HEK293 (cell line): Measurements from ENCODE around the gene EML6.

ENCODE experiments used
- CTCF ChIA-PET: fragments of 350-600 bp; formaldehyde crosslinking; extraction: SDS; loops from one replicate; lab custom pipeline; 2021; ENCODE audit warnings: antibody characterized with exemption; lab: Yijun Ruan, JAX
- POLR2A ChIA-PET: fragments of 300-600 bp; formaldehyde crosslinking; extraction: SDS; loops from one replicate; lab custom pipeline; 2020; ENCODE audit warnings: antibody characterized with exemption, inconsistent platforms; lab: Yijun Ruan, JAX
- H3K27ac ChIP-seq: fragments of 200-500 bp; sonication (Bioruptor generic); 2 replicates; pipeline ENCODE4 v1.5.1; 2014; ENCODE audit warnings: low read depth, low read length, control low read depth, inconsistent platforms; ENCODE audit errors: extremely low read depth
- H3K36me3 ChIP-seq, 2 experiments: fragments of 200-500 bp in 1 of 2; sonication (Bioruptor generic) in 1 of 2; 1 replicate in 1 of 2; 2 replicates in 1 of 2; pipeline ENCODE4 v1.5.1; 2014 to 2017; ENCODE audit warnings: inconsistent platforms in 2 of 2, low read length in 2 of 2; ENCODE audit not compliant: control insufficient read depth in 2 of 2, insufficient read depth in 1 of 2
- H3K4me1 ChIP-seq: fragments of 200-500 bp; sonication (Bioruptor generic); 2 replicates; pipeline ENCODE4 v1.5.1; 2014; ENCODE audit warnings: mild to moderate bottlenecking, low read length, inconsistent platforms; ENCODE audit not compliant: control insufficient read depth, insufficient read depth
- H3K4me3 ChIP-seq: 2 replicates; pipeline ENCODE4 v1.5.1; 2011; ENCODE audit warnings: low read depth, mild to moderate bottlenecking, control low read depth, low read length, moderate library complexity
- H3K9me3 ChIP-seq: fragments of 200-500 bp; sonication (Bioruptor generic); 2 replicates; pipeline ENCODE4 v1.5.1; 2014; ENCODE audit warnings: low read depth, low read length, inconsistent platforms; ENCODE audit not compliant: control insufficient read depth, insufficient read depth
- BCL11A ChIP-seq: fragments of 450-650 bp; formaldehyde crosslinking; IDR thresholded peaks from 2 replicates; pipeline ENCODE4 v1.5.1; 2016; ENCODE audit warnings: low read depth, missing biosample characterization, missing genetic modification characterization
- EGR2 ChIP-seq: fragments of 450-650 bp; formaldehyde crosslinking; IDR thresholded peaks from 2 replicates; pipeline ENCODE4 v1.5.1; 2016; ENCODE audit warnings: low read depth, missing biosample characterization, missing genetic modification characterization
- KLF10 ChIP-seq: fragments of 450-650 bp; IDR thresholded peaks from 2 replicates; pipeline ENCODE4 v1.5.1; 2018; ENCODE audit warnings: missing biosample characterization, mild to moderate bottlenecking, missing genetic modification characterization
- SCRT2 ChIP-seq: fragments of 450-650 bp; formaldehyde crosslinking; IDR thresholded peaks from 2 replicates; pipeline ENCODE4 v1.5.1; 2016; ENCODE audit warnings: missing biosample characterization, missing genetic modification characterization
- ZBTB17 ChIP-seq: fragments of 450-650 bp; formaldehyde crosslinking; IDR thresholded peaks from 2 replicates; pipeline ENCODE4 v1.5.1; 2016; ENCODE audit warnings: missing biosample characterization, missing genetic modification characterization
- ZFP37 ChIP-seq: fragments of 450-650 bp; formaldehyde crosslinking; IDR thresholded peaks from 2 replicates; pipeline ENCODE4 v1.5.1; 2016; ENCODE audit warnings: missing biosample characterization, missing genetic modification characterization
- ZNF132 ChIP-seq: fragments of 450-650 bp; formaldehyde crosslinking; IDR thresholded peaks from 2 replicates; pipeline ENCODE4 v1.5.1; 2017; ENCODE audit warnings: missing biosample characterization, missing genetic modification characterization, borderline replicate concordance
- ZNF133 ChIP-seq: fragments of 450-650 bp; formaldehyde crosslinking; IDR thresholded peaks from 2 replicates; pipeline ENCODE4 v1.5.1; 2016; ENCODE audit warnings: missing biosample characterization, missing genetic modification characterization
- ZNF391 ChIP-seq: fragments of 450-650 bp; formaldehyde crosslinking; IDR thresholded peaks from 2 replicates; pipeline ENCODE4 v1.5.1; 2016; ENCODE audit warnings: low read depth, missing biosample characterization, missing genetic modification characterization, borderline replicate concordance
- ZNF514 ChIP-seq: fragments of 450-650 bp; formaldehyde crosslinking; IDR thresholded peaks from 2 replicates; pipeline ENCODE4 v1.5.1; 2016; ENCODE audit warnings: missing biosample characterization, missing genetic modification characterization
- ZNF707 ChIP-seq: fragments of 450-650 bp; formaldehyde crosslinking; IDR thresholded peaks from 2 replicates; pipeline ENCODE4 v1.5.1; 2016; ENCODE audit warnings: missing biosample characterization, missing genetic modification characterization
- ZSCAN16 ChIP-seq: fragments of 450-650 bp; formaldehyde crosslinking; IDR thresholded peaks from 2 replicates; pipeline ENCODE4 v1.5.1; 2016; ENCODE audit warnings: missing biosample characterization, missing genetic modification characterization
- TF ChIP-seq, protein P1 (sequence below): fragments of 450-650 bp; formaldehyde crosslinking; IDR thresholded peaks from 2 replicates; pipeline ENCODE4 v1.5.1; 2016; ENCODE audit warnings: missing biosample characterization, missing genetic modification characterization
- TF ChIP-seq, protein P2 (sequence below): IDR thresholded peaks from 2 replicates; pipeline ENCODE4 v1.6.1; 2011; ENCODE audit warnings: mild to moderate bottlenecking, low read depth, low read length, borderline replicate concordance
- TF ChIP-seq, protein P3 (sequence below): fragments of 450-650 bp; formaldehyde crosslinking; IDR thresholded peaks from 2 replicates; pipeline ENCODE4 v1.5.1; 2017; ENCODE audit warnings: missing biosample characterization, missing genetic modification characterization
- TF ChIP-seq, protein P4 (sequence below): fragments of 450-650 bp; formaldehyde crosslinking; IDR thresholded peaks from 2 replicates; pipeline ENCODE4 v1.5.1; 2016; ENCODE audit warnings: missing biosample characterization, missing genetic modification characterization
- TF ChIP-seq, protein P5 (sequence below): fragments of 450-650 bp; formaldehyde crosslinking; IDR thresholded peaks from 2 replicates; pipeline ENCODE4 v1.5.1; 2016; ENCODE audit warnings: missing biosample characterization, missing genetic modification characterization
- TF ChIP-seq, protein P6 (sequence below): fragments of 450-650 bp; formaldehyde crosslinking; conservative IDR thresholded peaks from 2 replicates; pipeline ENCODE4 v1.5.1; 2016; ENCODE audit warnings: low read depth, missing biosample characterization, missing genetic modification characterization

EML6 gene

DNA sequence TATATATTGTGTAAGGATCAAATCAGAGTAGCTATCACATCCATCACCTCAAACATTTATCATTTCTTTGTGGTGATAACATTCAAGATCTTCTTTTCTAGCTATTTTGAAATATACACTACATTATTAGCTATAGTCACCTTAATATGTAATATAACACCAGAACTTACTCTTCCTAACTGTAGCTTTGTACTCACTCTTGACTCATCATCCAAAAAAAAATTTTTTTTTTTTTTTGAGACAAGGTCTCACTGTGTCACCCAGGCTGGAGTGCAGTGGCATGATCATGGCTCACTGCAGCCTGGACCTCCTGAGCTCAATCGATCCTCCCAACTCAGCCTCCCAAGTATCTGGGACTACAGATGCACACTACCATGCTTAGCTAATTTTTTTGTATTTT lies 153.3 kb downstream of the EML6 start (continued):
- TF ChIP-seq KLF10 (tag by site-specific recombination) (no peak), SCRT2 (tag by site-specific recombination) (no peak)
- TF ChIP-seq, protein P1, sequence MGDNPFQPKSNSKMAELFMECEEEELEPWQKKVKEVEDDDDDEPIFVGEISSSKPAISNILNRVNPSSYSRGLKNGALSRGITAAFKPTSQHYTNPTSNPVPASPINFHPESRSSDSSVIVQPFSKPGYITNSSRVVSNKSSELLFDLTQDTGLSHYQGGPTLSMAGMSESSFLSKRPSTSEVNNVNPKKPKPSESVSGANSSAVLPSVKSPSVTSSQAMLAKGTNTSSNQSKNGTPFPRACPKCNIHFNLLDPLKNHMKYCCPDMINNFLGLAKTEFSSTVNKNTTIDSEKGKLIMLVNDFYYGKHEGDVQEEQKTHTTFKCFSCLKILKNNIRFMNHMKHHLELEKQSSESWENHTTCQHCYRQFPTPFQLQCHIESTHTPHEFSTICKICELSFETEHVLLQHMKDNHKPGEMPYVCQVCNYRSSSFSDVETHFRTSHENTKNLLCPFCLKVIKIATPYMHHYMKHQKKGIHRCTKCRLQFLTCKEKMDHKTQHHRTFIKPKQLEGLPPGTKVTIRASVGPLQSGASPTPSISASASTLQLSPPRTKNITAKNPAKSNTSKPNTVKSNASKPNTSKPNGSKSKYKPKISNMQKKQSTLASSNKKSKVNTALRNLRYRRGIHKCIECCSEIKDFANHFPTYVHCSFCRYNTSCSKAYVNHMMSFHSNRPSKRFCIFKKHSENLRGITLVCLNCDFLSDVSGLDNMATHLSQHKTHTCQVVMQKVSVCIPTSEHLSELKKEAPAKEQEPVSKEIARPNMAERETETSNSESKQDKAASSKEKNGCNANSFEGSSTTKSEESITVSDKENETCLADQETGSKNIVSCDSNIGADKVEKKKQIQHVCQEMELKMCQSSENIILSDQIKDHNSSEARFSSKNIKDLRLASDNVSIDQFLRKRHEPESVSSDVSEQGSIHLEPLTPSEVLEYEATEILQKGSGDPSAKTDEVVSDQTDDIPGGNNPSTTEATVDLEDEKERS (tag by site-specific recombination) = no peak
- TF ChIP-seq, protein P2, sequence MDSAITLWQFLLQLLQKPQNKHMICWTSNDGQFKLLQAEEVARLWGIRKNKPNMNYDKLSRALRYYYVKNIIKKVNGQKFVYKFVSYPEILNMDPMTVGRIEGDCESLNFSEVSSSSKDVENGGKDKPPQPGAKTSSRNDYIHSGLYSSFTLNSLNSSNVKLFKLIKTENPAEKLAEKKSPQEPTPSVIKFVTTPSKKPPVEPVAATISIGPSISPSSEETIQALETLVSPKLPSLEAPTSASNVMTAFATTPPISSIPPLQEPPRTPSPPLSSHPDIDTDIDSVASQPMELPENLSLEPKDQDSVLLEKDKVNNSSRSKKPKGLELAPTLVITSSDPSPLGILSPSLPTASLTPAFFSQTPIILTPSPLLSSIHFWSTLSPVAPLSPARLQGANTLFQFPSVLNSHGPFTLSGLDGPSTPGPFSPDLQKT = no peak
- TF ChIP-seq, protein P3, sequence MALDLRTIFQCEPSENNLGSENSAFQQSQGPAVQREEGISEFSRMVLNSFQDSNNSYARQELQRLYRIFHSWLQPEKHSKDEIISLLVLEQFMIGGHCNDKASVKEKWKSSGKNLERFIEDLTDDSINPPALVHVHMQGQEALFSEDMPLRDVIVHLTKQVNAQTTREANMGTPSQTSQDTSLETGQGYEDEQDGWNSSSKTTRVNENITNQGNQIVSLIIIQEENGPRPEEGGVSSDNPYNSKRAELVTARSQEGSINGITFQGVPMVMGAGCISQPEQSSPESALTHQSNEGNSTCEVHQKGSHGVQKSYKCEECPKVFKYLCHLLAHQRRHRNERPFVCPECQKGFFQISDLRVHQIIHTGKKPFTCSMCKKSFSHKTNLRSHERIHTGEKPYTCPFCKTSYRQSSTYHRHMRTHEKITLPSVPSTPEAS = no peak
- TF ChIP-seq, all 188 proteins: peak for 0

DNA sequence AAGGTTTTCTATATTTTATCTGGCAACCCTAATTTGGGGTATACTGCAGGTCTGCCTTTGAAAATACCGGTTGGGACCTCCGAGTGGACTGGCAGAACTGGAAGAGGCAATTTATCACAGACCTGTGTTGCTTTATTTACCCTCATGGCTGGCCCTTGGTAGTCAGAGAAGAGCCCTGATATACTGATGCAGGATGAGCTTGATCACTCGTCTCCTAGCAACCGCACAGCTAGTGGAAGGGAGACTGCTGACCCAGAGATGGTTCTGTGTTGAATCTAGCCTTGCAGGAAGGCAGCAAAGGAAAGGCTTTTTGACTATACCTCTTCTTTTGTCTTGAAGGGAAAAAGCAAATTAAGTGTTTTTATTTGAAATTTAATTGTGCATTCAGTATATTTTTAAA lies 154.7 kb downstream of the EML6 start:
- Histone ChIP-seq H3K4me3 (no peak overlapping the region), H3K9me3 (no peaks in the 10 kb centered on the region), H3K36me3 (no peaks in the 10 kb centered on the region; a peak in 1 of 3 replicates), H3K27ac (no peak overlapping the region), H3K4me1 (no peaks in the 10 kb centered on the region; the same call in 1 of the 2 replicates)
- CTCF ChIA-PET = no interaction called here
- POLR2A ChIA-PET = no interaction called here
- TF ChIP-seq, protein P4, sequence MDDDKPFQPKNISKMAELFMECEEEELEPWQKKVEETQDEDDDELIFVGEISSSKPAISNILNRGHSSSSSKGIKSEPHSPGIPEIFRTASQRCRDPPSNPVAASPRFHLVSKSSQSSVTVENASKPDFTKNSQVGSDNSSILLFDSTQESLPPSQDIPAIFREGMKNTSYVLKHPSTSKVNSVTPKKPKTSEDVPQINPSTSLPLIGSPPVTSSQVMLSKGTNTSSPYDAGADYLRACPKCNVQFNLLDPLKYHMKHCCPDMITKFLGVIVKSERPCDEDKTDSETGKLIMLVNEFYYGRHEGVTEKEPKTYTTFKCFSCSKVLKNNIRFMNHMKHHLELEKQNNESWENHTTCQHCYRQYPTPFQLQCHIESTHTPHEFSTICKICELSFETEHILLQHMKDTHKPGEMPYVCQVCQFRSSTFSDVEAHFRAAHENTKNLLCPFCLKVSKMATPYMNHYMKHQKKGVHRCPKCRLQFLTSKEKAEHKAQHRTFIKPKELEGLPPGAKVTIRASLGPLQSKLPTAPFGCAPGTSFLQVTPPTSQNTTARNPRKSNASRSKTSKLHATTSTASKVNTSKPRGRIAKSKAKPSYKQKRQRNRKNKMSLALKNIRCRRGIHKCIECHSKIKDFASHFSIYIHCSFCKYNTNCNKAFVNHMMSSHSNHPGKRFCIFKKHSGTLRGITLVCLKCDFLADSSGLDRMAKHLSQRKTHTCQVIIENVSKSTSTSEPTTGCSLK (tag by site-specific recombination) = no peak
- TF ChIP-seq EGR2 (tag by site-specific recombination) (no peak), ZNF514 (tag by site-specific recombination) (no peak), ZBTB17 (tag by site-specific recombination) (peak; percentile 68)
- TF ChIP-seq, protein P5, sequence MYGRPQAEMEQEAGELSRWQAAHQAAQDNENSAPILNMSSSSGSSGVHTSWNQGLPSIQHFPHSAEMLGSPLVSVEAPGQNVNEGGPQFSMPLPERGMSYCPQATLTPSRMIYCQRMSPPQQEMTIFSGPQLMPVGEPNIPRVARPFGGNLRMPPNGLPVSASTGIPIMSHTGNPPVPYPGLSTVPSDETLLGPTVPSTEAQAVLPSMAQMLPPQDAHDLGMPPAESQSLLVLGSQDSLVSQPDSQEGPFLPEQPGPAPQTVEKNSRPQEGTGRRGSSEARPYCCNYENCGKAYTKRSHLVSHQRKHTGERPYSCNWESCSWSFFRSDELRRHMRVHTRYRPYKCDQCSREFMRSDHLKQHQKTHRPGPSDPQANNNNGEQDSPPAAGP = no peak

DNA sequence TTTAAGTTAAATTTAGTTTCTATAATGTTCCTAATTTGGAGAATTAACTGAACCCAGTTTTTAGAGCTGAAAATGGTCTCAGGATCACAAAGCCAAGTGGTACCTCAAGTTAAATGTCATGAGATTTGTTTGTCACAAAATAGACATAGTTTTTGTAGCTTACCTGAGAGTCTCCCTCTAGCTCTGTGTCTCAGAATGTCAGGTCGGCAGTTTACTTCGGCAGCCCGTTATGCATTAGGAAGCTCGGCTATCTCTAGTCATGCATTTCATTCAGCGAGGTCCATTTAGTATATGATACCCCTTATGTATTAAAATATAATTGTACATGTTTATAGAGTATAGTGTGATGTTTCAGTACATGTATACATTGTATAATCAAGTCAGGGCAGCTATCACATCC lies 155.6 kb downstream of the EML6 start:
- no peak overlapping the region for H3K4me3 ChIP-seq
- H3K9me3 ChIP-seq = no peaks in the 10 kb centered on the region
- ChIA-PET CTCF (interaction anchor here (0.8 kb wide), 1 partner anchor 40 kb away, joined by 3 read pairs; no protein-coding TSS in a partner anchor), POLR2A (no interaction called here)
- H3K36me3 ChIP-seq = no peaks in the 10 kb centered on the region; a peak in 1 of 3 replicates
- H3K4me1 ChIP-seq = no peaks in the 10 kb centered on the region; the same call in 1 of the 2 replicates
- no peak overlapping the region for H3K27ac ChIP-seq
- TF ChIP-seq, protein P6, sequence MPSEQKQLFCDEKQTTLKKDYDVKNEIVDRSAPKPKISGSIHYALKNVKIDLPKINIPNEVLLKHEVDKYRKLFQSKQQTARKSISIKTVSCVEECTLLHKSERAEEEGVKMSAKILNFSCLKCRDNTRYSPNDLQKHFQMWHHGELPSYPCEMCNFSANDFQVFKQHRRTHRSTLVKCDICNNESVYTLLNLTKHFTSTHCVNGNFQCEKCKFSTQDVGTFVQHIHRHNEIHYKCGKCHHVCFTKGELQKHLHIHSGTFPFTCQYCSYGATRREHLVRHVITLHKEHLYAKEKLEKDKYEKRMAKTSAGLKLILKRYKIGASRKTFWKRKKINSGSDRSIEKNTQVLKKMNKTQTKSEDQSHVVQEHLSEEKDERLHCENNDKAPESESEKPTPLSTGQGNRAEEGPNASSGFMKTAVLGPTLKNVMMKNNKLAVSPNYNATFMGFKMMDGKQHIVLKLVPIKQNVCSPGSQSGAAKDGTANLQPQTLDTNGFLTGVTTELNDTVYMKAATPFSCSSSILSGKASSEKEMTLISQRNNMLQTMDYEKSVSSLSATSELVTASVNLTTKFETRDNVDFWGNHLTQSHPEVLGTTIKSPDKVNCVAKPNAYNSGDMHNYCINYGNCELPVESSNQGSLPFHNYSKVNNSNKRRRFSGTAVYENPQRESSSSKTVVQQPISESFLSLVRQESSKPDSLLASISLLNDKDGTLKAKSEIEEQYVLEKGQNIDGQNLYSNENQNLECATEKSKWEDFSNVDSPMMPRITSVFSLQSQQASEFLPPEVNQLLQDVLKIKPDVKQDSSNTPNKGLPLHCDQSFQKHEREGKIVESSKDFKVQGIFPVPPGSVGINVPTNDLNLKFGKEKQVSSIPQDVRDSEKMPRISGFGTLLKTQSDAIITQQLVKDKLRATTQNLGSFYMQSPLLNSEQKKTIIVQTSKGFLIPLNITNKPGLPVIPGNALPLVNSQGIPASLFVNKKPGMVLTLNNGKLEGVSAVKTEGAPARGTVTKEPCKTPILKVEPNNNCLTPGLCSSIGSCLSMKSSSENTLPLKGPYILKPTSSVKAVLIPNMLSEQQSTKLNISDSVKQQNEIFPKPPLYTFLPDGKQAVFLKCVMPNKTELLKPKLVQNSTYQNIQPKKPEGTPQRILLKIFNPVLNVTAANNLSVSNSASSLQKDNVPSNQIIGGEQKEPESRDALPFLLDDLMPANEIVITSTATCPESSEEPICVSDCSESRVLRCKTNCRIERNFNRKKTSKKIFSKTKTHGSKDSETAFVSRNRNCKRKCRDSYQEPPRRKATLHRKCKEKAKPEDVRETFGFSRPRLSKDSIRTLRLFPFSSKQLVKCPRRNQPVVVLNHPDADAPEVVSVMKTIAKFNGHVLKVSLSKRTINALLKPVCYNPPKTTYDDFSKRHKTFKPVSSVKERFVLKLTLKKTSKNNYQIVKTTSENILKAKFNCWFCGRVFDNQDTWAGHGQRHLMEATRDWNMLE (tag by site-specific recombination) = no peak
- TF ChIP-seq BCL11A (tag by site-specific recombination) (no peak), ZFP37 (no peak), ZNF132 (tag by site-specific recombination) (no peak), ZNF707 (tag by site-specific recombination) (no peak), ZNF133 (tag by site-specific recombination) (no peak), ZNF391 (tag by site-specific recombination) (no peak), ZSCAN16 (tag by site-specific recombination) (no peak)
